Immature natural killer cell (primary cell): ENCODE measurements around the gene LGI2. TPM values are rescaled to one million over a fixed set of nuclear protein-coding genes. Genes with fewer than 3 reads are reported as not detected.
A peak's percentile ranks its signal among the peaks of the same experiment; 100 is the strongest.
"Not testable (repeated sequence)": the region's sequence is repeated elsewhere in the genome, so short reads cannot be mapped to it uniquely, and the experiment has no call there.

Source experiments
- DNase-seq, 3 donors: peaks; one replicate each; pipeline ENCODE4 v3.0.0; 2022; ENCODE audit warnings: mixed read lengths in 1 of 3
- H3K27ac Mint-ChIP-seq, 6 donors: one replicate each; pipeline ENCODE4 v1.8.0; 2020; ENCODE audit warnings: mixed read lengths in 6 of 6, mild to moderate bottlenecking in 5 of 6, inconsistent platforms in 4 of 6, moderate library complexity in 3 of 6
- H3K27me3 Mint-ChIP-seq, 3 donors: one replicate each; pipeline ENCODE4 v1.8.0; 2020 to 2021; ENCODE audit warnings: low read depth in 3 of 3, mild to moderate bottlenecking in 3 of 3, mixed read lengths in 3 of 3, moderate library complexity in 3 of 3, inconsistent platforms in 1 of 3
- H3K36me3 Mint-ChIP-seq, 3 donors: one replicate each; pipeline ENCODE4 v1.8.0; 2020; ENCODE audit warnings: mixed read lengths in 3 of 3, inconsistent platforms in 2 of 3, mild to moderate bottlenecking in 2 of 3
- H3K4me1 Mint-ChIP-seq, 2 donors: one replicate each; pipeline ENCODE4 v1.8.0; 2020; ENCODE audit warnings: inconsistent platforms in 2 of 2, mild to moderate bottlenecking in 2 of 2, mixed read lengths in 2 of 2, moderate library complexity in 1 of 2
- H3K4me3 Mint-ChIP-seq, 5 donors: one replicate each; pipeline ENCODE4 v1.8.0; 2020; ENCODE audit warnings: mild to moderate bottlenecking in 5 of 5, mixed read lengths in 5 of 5, inconsistent platforms in 3 of 5, moderate library complexity in 3 of 5
- H3K9me3 Mint-ChIP-seq, 6 donors: one replicate each; pipeline ENCODE4 v1.8.0; 2020; ENCODE audit warnings: mild to moderate bottlenecking in 6 of 6, mixed read lengths in 6 of 6, inconsistent platforms in 4 of 6, moderate library complexity in 3 of 6
- polyA plus RNA-seq, 3 donors: library from polyadenylated mRNA; unstranded; fragments of 300-500 nt; fragmentation: Illumina TruSeq; gene quantifications; one replicate each; pipeline ENCODE4 v1.2.3, GENCODE V29; 2021

The LGI2 gene
- polyA plus RNA-seq, 3 donors from 2014 or later = not detected

DNA sequence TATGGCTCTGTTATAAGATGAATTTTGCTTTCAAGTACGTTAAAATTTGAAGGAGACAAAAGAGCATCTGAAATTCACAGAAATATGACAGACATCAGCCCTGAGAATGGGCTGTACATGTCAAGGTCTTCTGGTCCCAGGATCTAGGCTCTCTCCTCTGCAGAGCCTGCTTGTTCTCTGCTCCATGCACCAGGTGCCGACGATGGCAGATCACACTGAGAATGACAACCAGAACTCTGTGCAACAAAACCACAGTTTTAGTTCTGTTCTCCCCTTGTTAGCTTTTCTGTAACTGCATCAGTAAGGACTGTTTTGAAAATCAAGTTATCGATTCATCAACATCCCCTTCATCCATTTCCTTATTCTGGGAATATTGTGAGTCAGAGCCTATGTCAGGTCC lies 30.9 kb upstream of the LGI2 start:
- Mint-ChIP-seq H3K27me3 (peaks cover 5 to 7% (median 5%) of the 10 kb centered on the region in 3 donors), H3K9me3 (peaks cover 0 to 6% (median 0%) of the 10 kb centered on the region in 6 donors), H3K4me3 (no peak overlapping the region), H3K27ac (no peak overlapping the region), H3K4me1 (no peaks in the 10 kb centered on the region), H3K36me3 (no peaks in the 10 kb centered on the region)
- no peak for DNase-seq

- peaks cover 0 to 6% (median 0%) of the 10 kb centered on the region in 6 donors for H3K9me3 Mint-ChIP-seq
- H3K4me3 Mint-ChIP-seq = no peak overlapping the region
- H3K4me1 Mint-ChIP-seq = no peaks in the 10 kb centered on the region
- no peak for DNase-seq
- no peaks in the 10 kb centered on the region for H3K36me3 Mint-ChIP-seq
- H3K27ac Mint-ChIP-seq = no peak overlapping the region
- peaks cover 5 to 7% (median 5%) of the 10 kb centered on the region in 3 donors for H3K27me3 Mint-ChIP-seq
Observed at GRCh38 chr4:25060963-25061340, 30.2 kb upstream of the LGI2 start.

DNA sequence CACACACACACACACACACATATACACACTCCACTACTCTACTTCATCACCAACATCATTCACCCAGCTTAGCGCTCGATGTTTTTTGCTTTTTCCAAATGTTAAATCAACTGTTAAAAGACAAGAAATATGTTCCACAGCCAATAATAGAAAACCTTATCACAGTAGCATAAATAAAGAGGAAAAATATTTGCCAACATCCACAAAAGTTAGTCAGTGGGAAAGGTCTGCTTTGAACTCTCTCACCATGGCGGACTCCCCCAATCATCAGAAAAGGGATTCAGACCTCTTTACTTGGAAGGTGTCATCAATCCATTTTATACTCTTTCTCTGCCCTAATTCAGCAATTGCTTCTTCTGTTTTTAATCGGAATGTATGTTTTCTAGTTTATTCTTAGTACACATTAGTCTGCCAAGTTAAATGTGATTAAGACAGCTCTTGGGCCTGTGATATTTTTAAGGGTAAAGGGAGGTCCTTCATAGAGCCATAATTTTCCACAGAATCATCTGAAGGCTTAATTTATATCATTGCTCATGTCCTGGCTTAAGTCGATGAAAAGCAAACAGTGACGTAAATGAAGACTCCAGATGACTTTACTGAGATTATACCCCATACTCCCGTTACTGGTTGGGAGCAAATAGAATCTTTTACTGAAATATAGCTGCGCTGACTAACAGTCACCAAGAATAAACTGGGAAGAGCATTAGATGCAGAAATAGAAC lies 29.7 kb upstream of the LGI2 start:
- no peak for DNase-seq
- H3K4me3 Mint-ChIP-seq = no peak overlapping the region
- peaks cover 4 to 5% (median 5%) of the 10 kb centered on the region in 3 donors for H3K27me3 Mint-ChIP-seq
- no peaks in the 10 kb centered on the region for H3K4me1 Mint-ChIP-seq
- H3K9me3 Mint-ChIP-seq = peaks cover 0 to 4% (median 0%) of the 10 kb centered on the region in 6 donors
- no peaks in the 10 kb centered on the region for H3K36me3 Mint-ChIP-seq
- no peak overlapping the region for H3K27ac Mint-ChIP-seq

DNA sequence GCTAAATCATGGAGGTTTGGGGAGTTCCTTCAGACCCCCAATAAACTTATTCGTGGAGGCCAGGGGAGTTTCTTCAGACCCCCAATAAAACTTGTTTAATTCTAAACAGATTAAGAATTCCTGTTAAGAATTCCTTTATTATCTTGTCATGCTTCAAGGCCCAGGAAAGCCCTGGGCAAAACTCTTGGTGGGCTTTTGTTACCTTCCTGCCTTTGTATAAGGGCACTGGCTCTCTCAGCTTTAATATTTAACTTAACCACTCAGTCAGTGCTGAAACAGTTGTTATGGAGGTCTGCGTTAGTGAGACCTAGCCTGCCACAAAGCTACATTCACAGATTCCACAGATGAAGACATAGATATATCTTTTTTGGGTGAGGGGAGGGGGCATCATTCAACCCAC lies 29.0 kb upstream of the LGI2 start:
- Mint-ChIP-seq H3K27ac (no peak overlapping the region), H3K27me3 (peaks cover 4 to 5% (median 5%) of the 10 kb centered on the region in 3 donors), H3K4me1 (no peaks in the 10 kb centered on the region)

DNA sequence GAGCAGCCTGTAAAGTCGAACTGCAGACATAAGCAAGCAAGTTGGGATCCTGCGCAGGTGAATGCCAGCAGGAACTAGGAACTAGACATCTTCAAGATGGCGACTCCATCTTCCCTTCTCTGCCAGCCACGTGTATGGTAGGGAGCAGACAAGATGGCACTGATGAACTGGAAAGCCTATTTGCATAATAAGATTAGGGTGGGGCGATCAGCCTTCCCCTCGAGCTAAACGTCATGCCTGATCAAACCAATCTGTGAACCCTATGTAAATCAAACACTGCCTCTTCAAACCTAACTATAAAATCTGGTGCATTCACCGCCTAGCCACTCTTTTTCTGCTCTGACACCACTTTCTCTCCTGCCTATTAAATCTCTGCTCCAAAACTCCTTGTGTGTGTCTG lies 28.1 kb upstream of the LGI2 start:
- Mint-ChIP-seq H3K4me1 (no peaks in the 10 kb centered on the region), H3K27me3 (peaks cover 4 to 7% (median 4%) of the 10 kb centered on the region in 3 donors), H3K36me3 (no peaks in the 10 kb centered on the region), H3K27ac (no peak overlapping the region), H3K9me3 (peaks cover 0 to 4% (median 0%) of the 10 kb centered on the region in 6 donors), H3K4me3 (no peak overlapping the region)
- DNase-seq = no peak

More for the DNA sequence above, 29.0 kb upstream of the LGI2 start:
- H3K9me3 Mint-ChIP-seq = peaks cover 0 to 4% (median 0%) of the 10 kb centered on the region in 6 donors
- H3K4me3 Mint-ChIP-seq = no peak overlapping the region
- H3K36me3 Mint-ChIP-seq = no peaks in the 10 kb centered on the region
- DNase-seq = no peak

DNA sequence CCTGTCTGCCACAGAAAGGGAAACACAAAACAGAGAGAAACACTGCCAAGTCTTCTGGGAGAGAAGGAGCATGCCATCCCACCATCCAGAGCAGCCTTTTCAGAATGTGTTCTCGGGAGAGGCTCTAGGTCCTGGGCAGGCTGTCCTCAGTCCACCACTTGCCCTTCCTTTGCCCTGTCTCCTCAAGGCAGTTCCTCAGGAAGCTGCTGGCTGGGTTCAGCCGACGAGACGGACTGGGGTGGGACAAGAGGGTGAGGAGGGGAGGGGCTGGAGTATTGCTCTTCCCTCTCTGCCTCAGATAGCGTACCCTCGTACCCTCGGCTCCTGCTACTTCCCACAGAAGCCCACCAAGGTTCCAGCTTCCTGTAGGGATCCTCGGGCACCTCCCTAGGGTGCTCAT lies 26.6 kb upstream of the LGI2 start:
- H3K9me3 Mint-ChIP-seq = no peaks in the 10 kb centered on the region
- H3K4me3 Mint-ChIP-seq = no peak overlapping the region
- peaks cover 4% of the 10 kb centered on the region in 3 donors for H3K27me3 Mint-ChIP-seq
- H3K4me1 Mint-ChIP-seq = no peaks in the 10 kb centered on the region
- DNase-seq = no peak
- no peaks in the 10 kb centered on the region for H3K36me3 Mint-ChIP-seq
- H3K27ac Mint-ChIP-seq = no peak overlapping the region

DNA sequence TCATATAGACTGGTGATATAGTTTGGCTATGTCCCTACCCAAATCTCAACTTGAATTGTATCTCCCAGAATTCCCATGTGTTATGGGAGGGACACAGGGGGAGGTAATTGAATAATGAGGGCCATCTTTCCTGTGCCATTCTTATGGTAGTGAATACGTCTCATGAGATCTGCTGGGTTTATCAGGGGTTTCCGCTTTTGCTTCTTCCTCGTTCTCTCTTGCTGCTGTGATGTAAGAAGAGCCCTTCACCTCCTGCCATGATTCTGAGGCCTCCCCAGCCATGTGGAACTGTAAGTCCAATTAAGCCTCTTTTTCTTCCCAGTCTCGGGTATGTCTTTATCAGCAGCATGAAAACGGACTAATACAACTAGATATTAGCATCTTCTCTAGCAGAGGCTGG lies 21.3 kb upstream of the LGI2 start:
- not testable (repeated sequence) for H3K36me3 Mint-ChIP-seq, H3K27me3 Mint-ChIP-seq, DNase-seq, H3K4me1 Mint-ChIP-seq, H3K9me3 Mint-ChIP-seq, H3K27ac Mint-ChIP-seq, H3K4me3 Mint-ChIP-seq

DNA sequence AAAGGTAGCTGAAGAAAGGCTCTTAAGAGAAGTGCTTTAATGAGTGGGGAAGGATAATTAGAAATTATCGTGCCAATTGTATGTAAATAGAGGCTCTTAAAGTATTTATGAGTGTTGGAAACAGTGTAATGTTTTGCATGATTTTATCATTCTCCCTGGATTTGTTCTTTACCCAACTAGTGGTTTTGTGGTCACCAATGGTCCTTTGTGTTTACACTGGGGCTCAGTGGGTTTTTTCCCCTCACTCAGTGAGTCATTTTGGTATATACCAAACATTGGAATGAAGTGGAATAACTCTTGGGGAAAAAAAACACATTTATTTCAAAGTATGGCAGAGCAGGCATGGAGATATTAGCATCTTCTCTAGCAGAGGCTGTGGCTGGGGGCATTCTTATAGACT lies 20.8 kb upstream of the LGI2 start:
- Mint-ChIP-seq H3K36me3 (no peaks in the 10 kb centered on the region), H3K27me3 (peaks cover 0 to 2% (median 2%) of the 10 kb centered on the region in 3 donors), H3K27ac (no peak overlapping the region)

DNA sequence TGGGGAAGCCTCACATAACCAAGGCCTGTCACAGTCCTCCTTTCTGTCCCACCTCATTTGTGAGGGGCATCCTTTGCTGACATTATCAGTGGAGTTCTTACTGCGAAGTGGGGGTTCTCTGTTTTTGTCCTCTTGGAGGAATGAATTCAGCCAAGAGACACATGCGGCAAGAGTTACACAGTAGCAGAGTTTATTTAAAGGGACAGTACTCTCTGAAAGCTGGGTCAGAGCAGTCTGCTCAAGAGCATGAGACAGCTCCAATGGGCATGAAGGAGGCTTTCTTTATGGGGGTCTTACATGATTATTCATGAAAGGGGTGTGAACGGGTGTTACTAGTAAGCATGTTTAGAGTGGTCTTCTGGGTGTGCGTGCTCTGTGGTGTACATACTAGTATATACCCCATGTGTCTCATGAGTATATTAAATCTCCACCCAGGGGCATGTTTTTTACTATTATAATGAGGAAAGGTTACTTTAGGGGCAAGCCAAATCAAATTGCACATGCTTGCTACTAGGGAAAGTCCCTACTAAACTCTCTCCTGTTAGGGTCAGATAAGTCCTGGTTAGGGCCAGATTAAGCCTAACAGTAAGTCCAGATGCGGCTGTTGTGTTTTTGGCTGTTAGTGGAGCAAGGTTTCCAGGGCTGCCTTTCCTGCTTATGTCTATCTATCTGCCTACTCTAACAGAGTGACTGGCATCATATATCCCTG lies 19.8 kb upstream of the LGI2 start:
- H3K9me3 Mint-ChIP-seq = peaks cover 0 to 1% (median 0%) of the 10 kb centered on the region in 6 donors

More for the DNA sequence above, 20.8 kb upstream of the LGI2 start:
- Mint-ChIP-seq H3K4me3 (no peak overlapping the region), H3K9me3 (peaks cover 0 to 1% (median 0%) of the 10 kb centered on the region in 6 donors), H3K4me1 (no peaks in the 10 kb centered on the region)
- DNase-seq = no peak

GRCh38 chr4:25043548-25043947 lies 12.8 kb upstream of the LGI2 start:
- Mint-ChIP-seq H3K4me3 (no peak overlapping the region), H3K4me1 (no peaks in the 10 kb centered on the region), H3K9me3 (peaks cover 0 to 5% (median 0%) of the 10 kb centered on the region in 6 donors), H3K27ac (no peak overlapping the region), H3K27me3 (peaks cover 4 to 9% (median 6%) of the 10 kb centered on the region in 3 donors), H3K36me3 (no peaks in the 10 kb centered on the region)
- no peak for DNase-seq

More for the DNA sequence above, 19.8 kb upstream of the LGI2 start:
- Mint-ChIP-seq H3K27ac (no peak overlapping the region), H3K27me3 (peaks cover 0 to 4% (median 4%) of the 10 kb centered on the region in 3 donors), H3K4me3 (no peak overlapping the region), H3K36me3 (no peaks in the 10 kb centered on the region), H3K4me1 (no peaks in the 10 kb centered on the region)
- DNase-seq = no peak

DNA sequence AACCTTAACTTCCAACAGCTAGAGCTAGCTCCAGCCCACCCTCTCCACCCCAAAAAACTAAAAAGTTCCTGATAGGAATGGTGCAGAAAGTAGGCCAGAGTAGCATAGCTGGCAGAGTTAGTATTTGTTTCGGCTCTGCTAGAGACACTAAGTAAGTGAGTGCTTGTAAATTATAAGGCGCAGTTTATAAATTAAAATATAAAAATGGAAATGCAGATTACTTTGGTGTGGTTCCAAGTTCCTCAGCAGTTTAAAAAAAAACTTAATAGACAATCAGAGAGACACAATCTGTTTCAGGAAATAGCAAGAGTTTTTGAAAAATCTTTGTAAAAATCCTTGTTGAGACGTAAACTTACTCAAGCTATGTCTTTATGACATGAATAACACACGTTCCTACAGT lies 2.8 kb upstream of the LGI2 start:
- peaks cover 7 to 34% (median 23%) of the 10 kb centered on the region in 3 donors for H3K27me3 Mint-ChIP-seq
- no peaks in the 10 kb centered on the region for H3K36me3 Mint-ChIP-seq
- peaks cover 0 to 3% of the 10 kb centered on the region in 2 donors for H3K4me1 Mint-ChIP-seq
- H3K27ac Mint-ChIP-seq = no peak overlapping the region
- H3K9me3 Mint-ChIP-seq = peaks cover 0 to 6% (median 0%) of the 10 kb centered on the region in 6 donors
- no peak overlapping the region for H3K4me3 Mint-ChIP-seq
- no peak for DNase-seq

DNA sequence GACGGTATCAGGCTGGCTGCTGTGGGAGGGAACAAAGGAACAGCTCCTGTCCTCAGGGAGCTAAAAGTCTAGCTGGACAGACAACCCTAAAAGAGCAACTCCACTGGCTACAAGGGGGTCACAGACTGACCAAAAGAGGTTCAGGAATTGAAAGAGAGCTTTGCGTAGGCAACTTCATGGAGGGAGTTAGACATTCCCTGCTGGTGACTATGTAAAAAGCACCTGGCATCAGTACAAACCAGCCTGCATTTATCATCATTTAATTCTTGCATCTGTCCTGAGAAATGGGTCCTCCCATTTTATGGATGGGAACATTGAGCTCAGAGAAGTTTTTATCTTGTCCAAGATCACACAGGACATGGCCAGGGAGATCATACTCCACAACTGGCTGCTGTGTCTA lies 1.4 kb upstream of the LGI2 start:
- DNase-seq = no peak
- Mint-ChIP-seq H3K9me3 (peaks cover 0 to 6% (median 2%) of the 10 kb centered on the region in 6 donors), H3K4me3 (no peak overlapping the region), H3K36me3 (no peaks in the 10 kb centered on the region), H3K27ac (no peak overlapping the region), H3K4me1 (peaks cover 0 to 3% of the 10 kb centered on the region in 2 donors), H3K27me3 (peaks cover 7 to 44% (median 24%) of the 10 kb centered on the region in 3 donors)

GRCh38 chr4:25031077-25031621 lies 403 bp upstream of the LGI2 start:
- H3K27ac Mint-ChIP-seq = no peak overlapping the region
- no peak for DNase-seq
- peaks cover 7 to 42% (median 22%) of the 10 kb centered on the region in 3 donors for H3K27me3 Mint-ChIP-seq
- H3K4me3 Mint-ChIP-seq = peak overlapping the region in 3 of 5 donors; percentile 27 to 35 (median 30)
- H3K9me3 Mint-ChIP-seq = peaks cover 0 to 4% (median 2%) of the 10 kb centered on the region in 6 donors
- no peaks in the 10 kb centered on the region for H3K36me3 Mint-ChIP-seq
- peaks cover 0 to 3% of the 10 kb centered on the region in 2 donors for H3K4me1 Mint-ChIP-seq
